ENCODE data around the gene PIEZO1. TPM values are rescaled to one million over a fixed set of nuclear protein-coding genes. Genes with fewer than 3 reads are reported as not detected.

The PIEZO1 gene
- total and polyA plus RNA-seq, 2 donors from 2014 or later = 103 to 124 TPM

GRCh38 chr16:88691924-88692560, 93.0 kb downstream of the PIEZO1 start:
- H3K36me3 ChIP-seq (ENCODE audit: control insufficient read depth in 2 of 3, insufficient read depth in 3 of 3, low read length in 3 of 3) = no peaks in the 10 kb centered on the region
- H3K4me3 ChIP-seq (ENCODE audit: low read length in 3 of 3) = no peak overlapping the region
- H3K27me3 ChIP-seq (ENCODE audit: control insufficient read depth, insufficient read depth, low read length) = peaks cover 2% of the 10 kb centered on the region
- TF ChIP-seq CTCF (IDR thresholded peaks at IDR 0.05; ENCODE audit: borderline replicate concordance, extremely low read depth, insufficient read depth) = no peak
- no peaks in the 10 kb centered on the region for H3K4me1 ChIP-seq (ENCODE audit: control insufficient read depth in 2 of 3, insufficient read depth in 2 of 3, low read depth in 1 of 3, low read length in 3 of 3)
- H3K27ac ChIP-seq (ENCODE audit: low read depth in 2 of 2, low read length in 2 of 2) = no peak overlapping the region
- no peaks in the 10 kb centered on the region for H3K9me3 ChIP-seq (ENCODE audit: control insufficient read depth in 2 of 3, insufficient read depth in 1 of 3, low read length in 3 of 3)
- DNase-seq (no peak), FAIRE-seq (no peak)
- no peak overlapping the region for H3K9ac ChIP-seq (ENCODE audit: low read length in 3 of 3)
- intact Hi-C loops (cut with DNase I) = no loop called here

GRCh38 chr16:88691129-88691813, 93.7 kb downstream of the PIEZO1 start:
- Histone ChIP-seq H3K27me3 (ENCODE audit: control insufficient read depth, insufficient read depth, low read length) (peaks cover 2% of the 10 kb centered on the region), H3K9me3 (ENCODE audit: control insufficient read depth in 2 of 3, insufficient read depth in 1 of 3, low read length in 3 of 3) (no peaks in the 10 kb centered on the region), H3K9ac (ENCODE audit: low read length in 3 of 3) (no peak overlapping the region), H3K36me3 (ENCODE audit: control insufficient read depth in 2 of 3, insufficient read depth in 3 of 3, low read length in 3 of 3) (no peaks in the 10 kb centered on the region), H3K4me3 (ENCODE audit: low read length in 3 of 3) (no peak overlapping the region), H3K27ac (ENCODE audit: low read depth in 2 of 2, low read length in 2 of 2) (no peak overlapping the region), H3K4me1 (ENCODE audit: control insufficient read depth in 2 of 3, insufficient read depth in 2 of 3, low read depth in 1 of 3, low read length in 3 of 3) (peaks cover 0 to 4% (median 0%) of the 10 kb centered on the region in 3 donors)
- intact Hi-C loops (cut with DNase I) = no loop called here
- no peak for FAIRE-seq
- TF ChIP-seq CTCF (IDR thresholded peaks at IDR 0.05; ENCODE audit: borderline replicate concordance, extremely low read depth, insufficient read depth) = no peak
- DNase-seq = no peak

- Histone ChIP-seq H3K36me3 (ENCODE audit: control insufficient read depth in 2 of 3, insufficient read depth in 3 of 3, low read length in 3 of 3) (no peaks in the 10 kb centered on the region), H3K27ac (ENCODE audit: low read depth in 2 of 2, low read length in 2 of 2) (no peak overlapping the region), H3K4me3 (ENCODE audit: low read length in 3 of 3) (no peak overlapping the region), H3K9ac (ENCODE audit: low read length in 3 of 3) (no peak overlapping the region), H3K4me1 (ENCODE audit: control insufficient read depth in 2 of 3, insufficient read depth in 2 of 3, low read depth in 1 of 3, low read length in 3 of 3) (peaks cover 0 to 4% (median 0%) of the 10 kb centered on the region in 3 donors), H3K9me3 (ENCODE audit: control insufficient read depth in 2 of 3, insufficient read depth in 1 of 3, low read length in 3 of 3) (no peaks in the 10 kb centered on the region), H3K27me3 (ENCODE audit: control insufficient read depth, insufficient read depth, low read length) (peaks cover 2% of the 10 kb centered on the region)
- intact Hi-C loops (cut with DNase I) = no loop called here
- no peak for FAIRE-seq
- TF ChIP-seq CTCF (IDR thresholded peaks at IDR 0.05; ENCODE audit: borderline replicate concordance, extremely low read depth, insufficient read depth) = no peak
- peak in 1 of 5 donors; percentile 64 for DNase-seq
Measured at GRCh38 chr16:88690341-88691128, 94.5 kb downstream of the PIEZO1 start.

Measured in kidney (tissue), 14 donors.